ENCODE data around the gene CLSTN3.

CLSTN3 gene

GRCh38 chr12:7129872-7130691 is at the start of gene CLSTN3:
TSS of gene CLSTN3 (plus strand) at chr12:7130371. CDS start at chr12:7130649, 278 bp downstream.
- peak; percentile 98 for DNase-seq (ENCODE audit: low spot score)

GRCh38 chr12:7081037-7081436 is 49.1 kb upstream of the CLSTN3 start:
- DNase-seq (ENCODE audit: low spot score): no peak

- DNase-seq (ENCODE audit: low spot score): no peak
These were observed 47.0 kb upstream of the CLSTN3 start for GRCh38 chr12:7083125-7083524.

DNA sequence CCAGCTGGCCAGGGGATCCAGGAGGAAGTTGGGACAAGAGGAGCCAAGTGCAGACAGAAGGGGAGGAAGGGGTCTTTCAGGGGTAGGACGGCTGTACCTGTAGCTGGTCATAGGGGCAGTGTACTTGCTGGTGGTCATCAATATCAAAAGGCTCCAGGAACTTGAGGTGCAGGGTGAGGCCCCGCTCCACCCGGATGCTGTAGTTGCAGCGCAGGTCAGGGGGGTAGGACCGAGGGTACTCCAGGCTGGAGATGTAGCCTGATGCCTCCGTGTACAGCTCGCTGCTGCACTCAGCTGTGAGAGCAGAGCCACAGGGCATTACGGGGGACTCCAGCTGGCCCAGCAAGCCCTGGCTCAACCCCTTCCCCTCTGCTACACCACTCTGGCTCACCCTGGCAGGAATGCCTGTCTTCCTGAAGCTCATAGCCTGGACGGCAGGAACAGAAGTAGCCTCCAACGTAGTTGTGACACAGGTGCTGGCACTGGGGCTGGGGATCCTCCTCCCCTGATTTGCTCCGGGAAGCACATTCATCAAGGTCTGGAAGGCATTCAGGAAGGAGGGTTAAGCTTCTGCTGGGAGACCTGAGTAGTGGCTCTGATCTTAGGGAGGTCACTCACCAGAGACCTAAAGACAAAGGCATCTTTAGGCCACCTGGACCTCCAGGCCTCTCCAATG is 40.8 kb upstream of the CLSTN3 start:
- DNase-seq (ENCODE audit: low spot score): no peak

DNA sequence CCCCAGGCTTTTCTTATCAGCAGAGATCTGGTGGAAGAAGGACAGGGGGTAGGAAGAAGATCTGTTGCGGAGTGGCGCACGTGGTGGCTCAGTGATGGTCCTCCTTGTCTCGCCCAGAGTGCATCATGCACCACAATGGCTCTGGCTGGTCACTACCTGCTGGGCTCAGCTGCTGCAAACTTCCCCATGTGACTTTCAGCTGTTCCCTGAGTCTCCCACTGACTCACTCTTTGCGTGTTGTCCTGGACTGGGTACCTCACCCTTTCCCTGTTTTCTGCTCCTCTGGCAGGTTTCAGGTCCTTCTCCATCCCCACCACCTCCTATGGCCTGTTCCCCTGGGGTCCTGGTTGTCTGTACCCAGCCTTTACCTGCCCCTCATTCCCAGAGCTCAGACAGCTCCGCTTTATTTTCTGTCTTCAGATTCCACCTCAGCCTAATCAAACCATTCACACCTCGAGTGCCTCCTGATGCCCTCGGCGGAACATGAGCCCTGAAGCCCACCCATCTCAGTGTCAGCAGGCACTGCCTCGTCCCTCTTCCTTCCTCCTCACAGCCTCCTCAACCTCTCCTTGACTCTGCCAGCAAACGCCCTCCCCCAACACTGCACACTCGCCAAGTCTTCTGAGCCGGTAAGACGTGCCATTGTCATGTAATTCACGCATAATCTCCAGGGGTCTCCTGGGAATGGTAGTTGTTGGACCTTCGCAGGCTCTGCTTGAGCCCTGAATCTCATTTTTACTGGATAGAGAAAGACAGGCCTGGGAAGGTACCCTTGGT is 39.8 kb upstream of the CLSTN3 start:
- no peak for DNase-seq (ENCODE audit: low spot score)

GRCh38 chr12:7091171-7091570 is 39.0 kb upstream of the CLSTN3 start:
- DNase-seq (ENCODE audit: low spot score): no peak

DNA sequence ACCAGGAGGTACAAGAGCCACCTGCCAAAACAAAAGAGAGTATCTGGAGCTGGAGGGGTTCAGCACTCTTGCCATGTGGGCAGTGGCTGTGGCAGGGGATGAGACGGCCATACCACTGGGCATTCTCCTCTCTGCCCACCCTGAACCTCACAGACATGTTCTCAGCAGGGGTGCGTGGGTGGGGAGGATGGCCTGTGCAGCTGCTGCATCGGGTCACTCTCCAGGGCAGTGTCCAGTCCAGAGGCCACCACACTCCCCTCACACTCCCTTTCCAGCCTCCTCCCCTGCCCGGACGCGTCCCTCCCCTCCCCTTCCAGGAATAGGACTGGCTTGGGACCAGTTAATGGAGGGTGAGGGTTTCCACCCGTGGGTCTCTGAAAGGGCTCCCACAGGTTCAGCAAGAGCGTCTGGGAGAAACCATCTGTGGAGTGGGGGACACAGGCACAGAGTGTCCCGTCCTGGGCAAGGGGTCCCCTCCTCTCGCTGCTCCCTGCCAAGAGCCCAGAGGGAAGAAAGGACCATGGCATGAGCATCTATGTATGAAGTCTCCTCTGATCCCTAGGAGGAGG is 38.4 kb upstream of the CLSTN3 start:
- peak; percentile 60 for DNase-seq (ENCODE audit: low spot score)

DNA sequence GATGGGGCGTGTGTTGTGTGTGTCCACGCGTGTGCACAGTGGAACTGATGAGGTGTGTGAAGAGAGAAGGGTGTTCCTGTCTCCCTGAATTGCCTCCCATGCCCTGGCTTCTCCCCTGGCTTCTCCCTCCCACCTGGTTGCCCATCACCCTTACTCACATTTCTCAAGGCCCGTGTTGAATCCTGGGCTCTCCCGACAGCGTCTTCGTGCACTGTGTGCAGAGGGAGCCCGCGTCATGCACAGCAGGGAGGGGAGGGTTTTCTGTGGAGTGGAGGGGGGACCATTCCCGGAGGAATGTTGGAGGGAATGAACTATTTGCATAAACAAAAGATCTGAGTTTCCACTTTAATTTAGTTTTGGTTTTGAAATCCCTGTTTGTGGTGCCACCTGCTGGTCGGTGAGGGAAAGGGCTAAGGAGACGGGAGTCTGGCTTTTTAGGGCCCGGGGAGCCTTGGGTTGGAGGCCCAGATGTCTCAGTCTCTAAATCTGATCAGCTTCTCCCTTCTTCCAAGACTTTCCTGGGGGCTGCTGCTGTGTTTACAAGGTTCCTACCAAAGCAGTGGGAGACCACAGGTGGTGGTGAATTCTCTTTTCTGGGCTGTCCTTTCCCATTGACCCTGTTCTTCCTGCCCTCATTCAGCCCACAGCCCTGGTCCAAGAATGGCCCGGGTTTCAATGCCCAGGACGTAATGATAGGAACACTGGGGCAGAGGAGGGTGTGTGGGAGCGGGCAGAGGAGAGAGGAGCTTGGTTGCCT is 37.8 kb upstream of the CLSTN3 start, which contains the start of gene C1R:
TSS of gene C1R (minus strand) at position 217 of the 757 bp plus-strand sequence. CDS start at position 160, 57 bp downstream.
- peak; percentile 89 for DNase-seq (ENCODE audit: low spot score)

GRCh38 chr12:7092986-7093460 is 37.1 kb upstream of the CLSTN3 start:
- no peak for DNase-seq (ENCODE audit: low spot score)

GRCh38 chr12:7093486-7093885 is 36.7 kb upstream of the CLSTN3 start:
- DNase-seq (ENCODE audit: low spot score): no peak

- DNase-seq (ENCODE audit: low spot score): peak; percentile 73
These were observed 36.3 kb upstream of the CLSTN3 start for GRCh38 chr12:7093892-7094291.

DNA sequence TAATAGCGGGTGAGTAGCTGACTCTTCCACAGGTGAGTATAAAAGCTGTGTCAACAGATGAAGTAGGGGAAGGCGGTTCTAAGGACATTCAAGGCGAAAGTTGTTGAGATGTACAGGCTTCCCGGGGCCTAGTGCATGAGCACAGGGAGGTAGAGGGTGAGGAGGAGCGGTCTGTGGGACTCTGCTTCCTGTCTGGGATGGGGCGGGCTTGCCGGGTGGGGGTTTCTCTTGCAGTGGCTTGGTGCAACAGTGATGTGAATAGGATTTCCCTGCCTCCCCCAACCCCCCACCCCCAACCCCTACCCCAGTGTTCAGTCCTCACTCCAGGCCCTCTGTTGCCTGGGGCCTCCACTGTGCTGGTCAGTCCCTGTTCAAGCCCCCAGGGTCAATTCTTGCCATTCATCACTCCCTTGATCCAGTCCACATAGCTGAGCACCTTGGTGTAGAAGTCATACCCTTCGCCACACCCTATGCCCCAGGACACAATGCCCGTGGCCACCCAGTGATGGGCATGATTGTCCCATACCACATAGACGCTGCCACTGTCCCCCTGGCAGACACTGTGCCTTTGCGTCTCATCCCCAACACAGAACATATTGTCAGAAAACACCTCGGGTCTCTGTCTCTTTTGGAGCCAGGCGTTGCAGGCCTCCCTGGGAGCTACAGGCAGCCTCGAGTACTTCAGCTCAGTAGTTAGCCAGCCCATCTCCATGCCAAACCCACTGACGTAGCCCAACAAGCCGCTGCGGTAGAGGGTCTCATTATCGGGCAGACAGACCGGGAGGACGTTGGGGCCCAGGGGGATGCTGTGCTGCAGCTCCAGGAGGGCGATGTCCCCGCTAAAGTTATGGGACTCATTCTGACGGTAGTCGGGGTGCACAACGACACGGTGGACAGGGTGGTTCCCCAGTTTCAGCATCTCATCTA is 33.9 kb upstream of the CLSTN3 start:
- DNase-seq (ENCODE audit: low spot score): no peak

DNA sequence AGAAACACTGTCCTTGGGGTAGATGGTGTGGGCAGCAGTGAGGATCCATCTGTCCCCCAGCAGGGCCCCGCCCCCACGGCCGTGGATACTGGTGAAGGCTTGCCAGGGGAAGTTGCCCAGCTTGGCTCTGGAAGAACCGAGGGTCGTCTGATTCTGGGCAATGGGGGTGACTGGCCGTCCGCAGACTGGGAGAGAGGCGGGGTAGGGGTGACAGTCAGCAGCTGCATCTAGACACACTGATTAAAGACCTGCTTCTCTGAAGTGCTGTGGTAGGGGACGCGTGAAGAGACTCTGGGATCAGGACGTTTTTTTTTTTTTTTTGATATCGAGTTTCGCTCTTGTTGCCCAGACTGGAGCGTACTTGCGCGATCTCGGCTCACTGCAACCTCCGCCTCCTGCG is 33.2 kb upstream of the CLSTN3 start:
- no peak for DNase-seq (ENCODE audit: low spot score)

DNA sequence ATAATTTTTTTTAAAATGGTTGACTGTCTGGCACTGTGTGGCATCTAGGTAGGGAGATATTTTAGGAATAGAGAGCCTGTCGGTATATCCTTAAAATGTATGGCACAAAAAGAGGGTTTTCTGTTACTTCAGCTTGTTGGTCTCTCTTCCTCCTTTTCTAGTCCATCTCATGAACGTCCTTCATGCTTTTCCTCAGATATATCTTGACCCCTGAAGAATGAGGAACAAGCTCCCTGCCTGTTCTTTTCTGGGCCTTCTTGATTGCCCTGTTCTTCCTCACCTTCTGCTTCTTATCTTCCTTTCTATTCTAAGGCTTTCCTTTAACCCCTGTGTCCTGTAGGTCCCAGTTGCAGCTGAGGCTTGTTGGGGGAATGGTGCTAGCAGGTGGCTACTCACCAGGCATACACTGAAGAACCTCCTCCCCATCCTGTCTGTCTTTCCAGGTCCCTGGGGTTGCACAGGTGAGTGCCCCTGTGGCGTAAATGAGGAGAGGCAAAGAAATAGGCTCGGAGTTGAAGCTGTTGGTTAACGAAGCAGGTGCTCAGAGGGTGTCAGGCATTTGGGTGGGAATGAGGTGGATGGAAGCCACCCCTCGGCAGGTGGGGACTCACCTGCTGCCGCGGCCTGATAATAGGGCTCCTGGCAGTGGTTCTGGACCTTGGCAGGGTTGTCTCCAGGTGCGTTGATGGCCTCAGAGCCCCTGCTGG is 30.7 kb upstream of the CLSTN3 start:
- no peak for DNase-seq (ENCODE audit: low spot score)

GRCh38 chr12:7100239-7100638 is 29.9 kb upstream of the CLSTN3 start:
- no peak for DNase-seq (ENCODE audit: low spot score)

DNA sequence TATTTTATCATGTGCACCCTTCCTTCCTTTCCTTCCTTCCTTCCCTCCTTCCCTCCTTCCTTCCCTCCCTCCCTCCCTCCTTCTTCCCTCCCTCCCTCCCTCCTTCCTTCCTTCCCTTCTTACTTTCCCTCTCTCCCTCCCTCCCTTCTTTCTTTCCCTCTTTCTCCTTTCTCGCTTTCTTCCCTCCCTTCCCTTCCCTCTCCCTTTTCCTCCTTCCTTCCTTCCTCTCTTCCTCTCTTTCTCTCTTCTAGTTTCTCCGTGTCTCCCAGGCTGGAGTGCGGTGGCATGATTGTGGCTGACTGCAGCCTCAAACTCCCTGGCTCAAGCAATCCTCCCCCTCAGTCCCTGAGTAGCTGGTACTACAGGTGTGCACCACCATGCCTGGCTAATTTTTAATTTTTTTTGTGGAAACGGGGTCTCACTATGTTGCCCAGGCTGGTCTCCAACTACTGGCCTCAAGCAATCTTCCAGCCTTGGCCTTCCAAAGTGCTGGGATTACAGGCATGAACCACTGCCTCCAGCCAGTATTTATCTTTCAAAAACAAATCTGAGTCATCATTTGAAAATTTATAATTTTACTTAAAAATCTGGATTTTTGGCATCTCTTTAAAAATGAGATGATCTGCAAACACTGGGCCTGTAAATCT is 29.0 kb upstream of the CLSTN3 start:
- no peak for DNase-seq (ENCODE audit: low spot score)

GRCh38 chr12:7101694-7102131 is 28.5 kb upstream of the CLSTN3 start:
- no peak for DNase-seq (ENCODE audit: low spot score)

DNA sequence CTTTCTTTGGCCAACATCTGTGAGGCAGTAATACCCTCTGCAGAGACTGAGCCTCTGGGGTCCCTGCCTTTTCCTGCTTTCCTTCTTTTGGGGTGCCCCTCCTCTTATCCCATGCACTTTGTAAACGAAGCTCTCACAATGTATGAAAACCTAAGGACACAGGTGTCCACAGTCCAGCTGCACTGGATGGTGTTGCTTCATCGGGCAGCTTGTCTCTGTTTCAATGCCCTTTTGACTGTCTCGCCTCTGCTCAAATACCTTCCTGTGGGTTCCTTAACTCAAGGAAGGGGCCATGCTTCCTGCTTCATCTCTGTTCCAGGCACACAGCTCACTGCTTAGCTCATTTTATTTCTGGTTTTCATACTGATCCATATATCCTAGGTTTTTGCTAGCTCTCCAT is 27.6 kb upstream of the CLSTN3 start:
- DNase-seq (ENCODE audit: low spot score): no peak

Data from GM03348 (cell line).